ENCODE measurements around the gene CEP112.
A peak's percentile ranks its signal among the peaks of the same experiment; 100 is the strongest.

DNA sequence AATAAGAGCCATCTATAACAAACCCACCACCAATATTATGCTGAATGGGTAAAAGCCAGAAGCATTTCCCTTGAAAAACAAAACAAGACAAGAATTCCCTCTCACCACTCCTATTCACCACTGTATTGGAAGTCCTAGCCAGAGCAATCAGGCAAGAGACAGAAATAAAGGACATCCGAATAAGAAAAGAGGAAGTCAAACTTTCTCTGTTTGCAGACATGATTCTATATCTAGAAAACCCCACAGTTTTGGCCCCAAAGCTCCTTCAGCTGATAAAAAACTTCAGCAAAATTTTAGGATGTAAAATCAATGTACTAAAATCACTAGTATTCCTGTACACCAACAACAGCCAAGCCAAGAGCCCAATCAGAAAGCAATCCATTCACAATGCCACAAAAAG is 358.7 kb downstream of the CEP112 start:
- TF ChIP-seq POLR2A (IDR thresholded peaks at IDR 0.05; ENCODE audit: low read depth, low read length) (no peak), POLR2AphosphoS5 (IDR thresholded peaks at IDR 0.05; ENCODE audit: low read depth, low read length) (no peak), SPI1 (IDR thresholded peaks at IDR 0.05; ENCODE audit: low read depth, low read length) (peak; percentile 57; the same call in 1 of the 2 replicates), TAF1 (IDR thresholded peaks at IDR 0.05; ENCODE audit: low read depth, low read length) (no peak), POU2F2 (IDR thresholded peaks at IDR 0.05; ENCODE audit: low read depth, low read length) (no peak)

All from GM12891 (cell line).